ENCODE results near the gene OGDH.

The OGDH gene

DNA sequence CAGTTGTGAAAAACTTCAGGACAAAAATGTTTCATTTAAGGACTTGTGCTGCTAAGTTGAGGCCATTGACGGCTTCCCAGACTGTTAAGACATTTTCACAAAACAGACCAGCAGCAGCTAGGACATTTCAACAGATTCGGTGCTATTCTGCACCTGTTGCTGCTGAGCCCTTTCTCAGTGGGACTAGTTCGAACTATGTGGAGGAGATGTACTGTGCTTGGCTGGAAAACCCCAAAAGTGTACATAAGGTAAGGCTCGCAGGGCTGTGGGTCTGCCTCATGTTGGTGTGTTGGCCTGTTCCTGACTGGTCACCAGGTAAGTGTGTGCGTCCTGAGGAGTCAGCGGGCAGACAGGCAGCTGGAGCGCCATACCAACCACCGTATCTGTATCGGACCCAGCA, 17.9 kb downstream of the OGDH start:
- Histone ChIP-seq H3K27me3 (ENCODE audit: control insufficient read depth in 1 of 2, insufficient read depth in 2 of 2, low read length in 2 of 2) (no peaks in the 10 kb centered on the region), H3K9me3 (ENCODE audit: low read length) (no peaks in the 10 kb centered on the region), H3K4me3 (ENCODE audit: low read depth in 1 of 2, low read length in 2 of 2) (no peak overlapping the region), H3K4me1 (ENCODE audit: insufficient read depth, low read length) (peaks cover 15% of the 10 kb centered on the region), H3K36me3 (ENCODE audit: insufficient read depth, low read length) (peaks cover 31% of the 10 kb centered on the region), H3K9ac (ENCODE audit: low read length) (no peak overlapping the region), H3K27ac (ENCODE audit: low read depth, low read length) (no peak overlapping the region)

GRCh38 chr7:44625526-44626471, 19.4 kb downstream of the OGDH start:
- H3K27me3 ChIP-seq (ENCODE audit: control insufficient read depth in 1 of 2, insufficient read depth in 2 of 2, low read length in 2 of 2): no peaks in the 10 kb centered on the region
- no peak overlapping the region for H3K4me3 ChIP-seq (ENCODE audit: low read depth in 1 of 2, low read length in 2 of 2)
- no peak overlapping the region for H3K9ac ChIP-seq (ENCODE audit: low read length)
- H3K36me3 ChIP-seq (ENCODE audit: insufficient read depth, low read length): peaks cover 32% of the 10 kb centered on the region
- H3K4me1 ChIP-seq (ENCODE audit: insufficient read depth, low read length): peaks cover 15% of the 10 kb centered on the region
- no peak overlapping the region for H3K27ac ChIP-seq (ENCODE audit: low read depth, low read length)
- H3K9me3 ChIP-seq (ENCODE audit: low read length): no peaks in the 10 kb centered on the region

GRCh38 chr7:44626620-44627019, 20.2 kb downstream of the OGDH start:
- H3K27me3 ChIP-seq (ENCODE audit: control insufficient read depth in 1 of 2, insufficient read depth in 2 of 2, low read length in 2 of 2): no peaks in the 10 kb centered on the region
- H3K9me3 ChIP-seq (ENCODE audit: low read length): no peaks in the 10 kb centered on the region
- H3K36me3 ChIP-seq (ENCODE audit: insufficient read depth, low read length): peaks cover 32% of the 10 kb centered on the region
- H3K9ac ChIP-seq (ENCODE audit: low read length): no peak overlapping the region
- H3K4me3 ChIP-seq (ENCODE audit: low read depth in 1 of 2, low read length in 2 of 2): no peak overlapping the region
- H3K4me1 ChIP-seq (ENCODE audit: insufficient read depth, low read length): peaks cover 19% of the 10 kb centered on the region
- H3K27ac ChIP-seq (ENCODE audit: low read depth, low read length): no peak overlapping the region

- no peak overlapping the region for H3K27ac ChIP-seq (ENCODE audit: low read depth, low read length)
- H3K36me3 ChIP-seq (ENCODE audit: insufficient read depth, low read length): peaks cover 25% of the 10 kb centered on the region
- H3K4me1 ChIP-seq (ENCODE audit: insufficient read depth, low read length): peaks cover 34% of the 10 kb centered on the region
- no peaks in the 10 kb centered on the region for H3K27me3 ChIP-seq (ENCODE audit: control insufficient read depth in 1 of 2, insufficient read depth in 2 of 2, low read length in 2 of 2)
- H3K9ac ChIP-seq (ENCODE audit: low read length): no peak overlapping the region
- no peak overlapping the region for H3K4me3 ChIP-seq (ENCODE audit: low read depth in 1 of 2, low read length in 2 of 2)
- H3K9me3 ChIP-seq (ENCODE audit: low read length): no peaks in the 10 kb centered on the region
These were observed 23.5 kb downstream of the OGDH start for GRCh38 chr7:44629829-44630522.

- H3K27ac ChIP-seq (ENCODE audit: low read depth, low read length): no peak overlapping the region
- no peak overlapping the region for H3K9ac ChIP-seq (ENCODE audit: low read length)
- no peaks in the 10 kb centered on the region for H3K9me3 ChIP-seq (ENCODE audit: low read length)
- peaks cover 15% of the 10 kb centered on the region for H3K36me3 ChIP-seq (ENCODE audit: insufficient read depth, low read length)
- H3K4me1 ChIP-seq (ENCODE audit: insufficient read depth, low read length): peaks cover 39% of the 10 kb centered on the region
- H3K4me3 ChIP-seq (ENCODE audit: low read depth in 1 of 2, low read length in 2 of 2): no peak overlapping the region
- no peaks in the 10 kb centered on the region for H3K27me3 ChIP-seq (ENCODE audit: control insufficient read depth in 1 of 2, insufficient read depth in 2 of 2, low read length in 2 of 2)
These were observed 24.5 kb downstream of the OGDH start for GRCh38 chr7:44630792-44631457.

GRCh38 chr7:44631458-44632115, 25.2 kb downstream of the OGDH start:
- H3K9me3 ChIP-seq (ENCODE audit: low read length): no peaks in the 10 kb centered on the region
- H3K27me3 ChIP-seq (ENCODE audit: control insufficient read depth in 1 of 2, insufficient read depth in 2 of 2, low read length in 2 of 2): no peaks in the 10 kb centered on the region
- H3K27ac ChIP-seq (ENCODE audit: low read depth, low read length): peak overlapping the region; percentile 20
- peaks cover 39% of the 10 kb centered on the region for H3K4me1 ChIP-seq (ENCODE audit: insufficient read depth, low read length)
- peaks cover 9% of the 10 kb centered on the region for H3K36me3 ChIP-seq (ENCODE audit: insufficient read depth, low read length)
- no peak overlapping the region for H3K4me3 ChIP-seq (ENCODE audit: low read depth in 1 of 2, low read length in 2 of 2)
- no peak overlapping the region for H3K9ac ChIP-seq (ENCODE audit: low read length)

GRCh38 chr7:44632196-44632595, 25.8 kb downstream of the OGDH start:
- H3K4me1 ChIP-seq (ENCODE audit: insufficient read depth, low read length): peaks cover 39% of the 10 kb centered on the region

DNA sequence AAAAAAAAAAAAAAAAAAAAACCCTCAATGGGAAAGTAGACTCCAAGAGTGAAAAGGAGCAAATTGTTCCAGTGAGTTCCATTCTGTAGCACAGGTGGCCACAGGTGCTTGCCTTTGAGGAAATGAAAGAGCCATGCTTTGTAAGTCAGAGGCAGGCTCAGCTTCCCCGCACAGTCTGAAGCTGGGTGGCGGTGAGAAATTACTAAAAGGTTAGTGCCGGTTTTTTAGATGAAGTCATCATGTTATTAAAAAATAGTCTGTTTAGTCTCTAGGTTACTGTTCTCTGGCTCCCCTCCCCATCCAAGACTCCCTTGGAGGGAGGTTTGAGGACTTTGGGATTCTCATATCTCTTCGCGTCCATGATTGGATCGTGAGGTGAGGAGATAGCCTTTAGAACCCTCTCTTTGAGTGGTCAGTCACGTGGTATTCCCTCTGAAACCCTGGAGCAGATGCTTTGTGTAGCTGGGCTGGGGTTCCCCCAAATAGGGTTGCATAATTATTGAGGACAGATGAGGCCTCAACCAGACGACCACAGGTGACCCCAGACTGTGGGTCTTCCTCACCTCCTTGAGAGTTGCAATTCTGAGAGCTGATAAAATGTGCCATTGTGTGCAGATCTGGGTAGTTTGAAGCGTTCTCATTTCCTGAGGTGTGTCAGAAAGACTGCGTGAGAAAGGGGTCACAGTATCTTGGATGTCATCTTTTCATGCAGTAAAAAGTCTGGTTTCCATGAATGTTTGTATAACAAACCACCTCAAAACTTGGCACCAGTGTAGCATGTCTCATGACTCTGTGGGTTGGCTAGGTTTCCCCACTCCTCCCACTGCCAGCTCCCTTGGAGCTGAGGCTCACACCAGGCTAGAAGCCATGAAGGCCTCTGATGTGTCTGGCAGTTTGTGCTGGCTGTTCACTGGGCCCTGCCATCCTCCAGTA, 27.1 kb downstream of the OGDH start:
- Histone ChIP-seq H3K9ac (ENCODE audit: low read length) (no peak overlapping the region), H3K27me3 (ENCODE audit: control insufficient read depth in 1 of 2, insufficient read depth in 2 of 2, low read length in 2 of 2) (no peaks in the 10 kb centered on the region), H3K4me1 (ENCODE audit: insufficient read depth, low read length) (peaks cover 46% of the 10 kb centered on the region), H3K36me3 (ENCODE audit: insufficient read depth, low read length) (peaks cover 7% of the 10 kb centered on the region), H3K27ac (ENCODE audit: low read depth, low read length) (peak overlapping the region; percentile 77), H3K9me3 (ENCODE audit: low read length) (no peaks in the 10 kb centered on the region), H3K4me3 (ENCODE audit: low read depth in 1 of 2, low read length in 2 of 2) (no peak overlapping the region)

More at GRCh38 chr7:44632196-44632595, 25.8 kb downstream of the OGDH start:
- H3K4me3 ChIP-seq (ENCODE audit: low read depth in 1 of 2, low read length in 2 of 2): no peak overlapping the region
- peaks cover 7% of the 10 kb centered on the region for H3K36me3 ChIP-seq (ENCODE audit: insufficient read depth, low read length)
- no peaks in the 10 kb centered on the region for H3K27me3 ChIP-seq (ENCODE audit: control insufficient read depth in 1 of 2, insufficient read depth in 2 of 2, low read length in 2 of 2)
- no peaks in the 10 kb centered on the region for H3K9me3 ChIP-seq (ENCODE audit: low read length)
- H3K27ac ChIP-seq (ENCODE audit: low read depth, low read length): no peak overlapping the region
- no peak overlapping the region for H3K9ac ChIP-seq (ENCODE audit: low read length)

DNA sequence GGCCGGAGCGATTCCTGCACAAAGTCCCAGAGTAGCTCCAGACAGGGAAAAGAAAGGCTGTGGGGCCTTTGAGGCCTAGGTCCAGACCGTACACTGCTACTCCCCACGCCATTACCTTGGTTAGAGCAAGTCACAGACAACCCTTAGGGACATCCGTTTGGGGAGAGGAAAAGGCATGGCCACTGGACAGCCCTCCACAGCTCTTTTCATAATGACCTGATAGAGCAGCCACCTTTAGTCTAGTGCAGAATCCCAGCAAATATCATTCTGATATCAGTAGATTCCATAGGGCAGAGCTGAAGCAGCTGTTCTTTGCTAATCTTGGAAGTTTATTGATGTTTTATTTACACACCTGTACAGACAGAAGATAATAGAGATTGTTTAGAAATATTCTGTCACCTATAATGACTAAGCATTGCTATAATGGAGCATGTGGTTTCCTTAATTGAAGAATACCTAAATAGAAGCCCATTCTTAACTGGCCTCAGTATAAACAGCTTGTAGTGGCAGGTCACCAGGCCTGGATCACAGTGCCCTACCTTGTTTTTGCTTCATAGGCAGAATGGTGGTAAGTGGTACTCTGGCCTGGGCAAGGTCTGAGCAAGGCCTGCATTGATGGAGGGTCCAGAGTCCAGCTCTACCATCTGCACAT, 27.9 kb downstream of the OGDH start:
- no peak overlapping the region for H3K9ac ChIP-seq (ENCODE audit: low read length)
- no peak overlapping the region for H3K4me3 ChIP-seq (ENCODE audit: low read depth in 1 of 2, low read length in 2 of 2)
- H3K9me3 ChIP-seq (ENCODE audit: low read length): no peaks in the 10 kb centered on the region
- peaks cover 54% of the 10 kb centered on the region for H3K4me1 ChIP-seq (ENCODE audit: insufficient read depth, low read length)
- no peaks in the 10 kb centered on the region for H3K27me3 ChIP-seq (ENCODE audit: control insufficient read depth in 1 of 2, insufficient read depth in 2 of 2, low read length in 2 of 2)
- H3K36me3 ChIP-seq (ENCODE audit: insufficient read depth, low read length): peaks cover under 1% of the 10 kb centered on the region
- H3K27ac ChIP-seq (ENCODE audit: low read depth, low read length): peak overlapping the region; percentile 77
